CD4-positive, alpha-beta T cell (primary cell): ENCODE results near the gene PKP4. TPM values are rescaled to one million over a fixed set of nuclear protein-coding genes. Genes with fewer than 3 reads are reported as not detected.

ENCODE experiments used
- ATAC-seq: fragments of 200-7000 bp; cut with Tn5 transposase; one replicate; pipeline ENCODE4 v1.10.0; 2022; ENCODE audit warnings: mild to moderate bottlenecking; ENCODE audit not compliant: poor library complexity
- CTCF ChIA-PET: fragments of 350-600 bp; sonication (Branson Sonifier 250); formaldehyde crosslinking; loops from one replicate; lab custom pipeline; 2021; ENCODE audit warnings: antibody characterized with exemption, inconsistent platforms; lab: Charles Lee
- POLR2A ChIA-PET: fragments of 350-600 bp; sonication (Branson Sonifier 250); formaldehyde crosslinking; loops from one replicate; lab custom pipeline; 2021; ENCODE audit warnings: antibody characterized with exemption, inconsistent platforms; lab: Charles Lee
- DNase-seq, 14 experiments: peaks; one replicate each; pipeline ENCODE4 v3.0.0-alpha.2; 2013 to 2020; ENCODE audit warnings: mixed read lengths in 2 of 14
- H3K27ac ChIP-seq, 2 donors: one replicate each; pipeline versions ENCODE4 v1.5.1 to v1.7.0; 2013; ENCODE audit warnings: low read length in 2 of 2, low read depth in 1 of 2, mild to moderate bottlenecking in 1 of 2
- H3K27me3 ChIP-seq, 2 experiments: 1 replicate in 1 of 2; 2 replicates in 1 of 2; pipeline versions ENCODE4 v1.6.1 to v1.7.0; 2013; ENCODE audit warnings: low read length in 2 of 2, control low read depth in 1 of 2, mild to moderate bottlenecking in 1 of 2, moderate library complexity in 1 of 2; ENCODE audit not compliant: insufficient read depth in 2 of 2, control insufficient read depth in 1 of 2
- H3K36me3 ChIP-seq: one replicate; pipeline ENCODE4 v1.6.1; 2013; ENCODE audit warnings: low read length, control low read depth; ENCODE audit not compliant: insufficient read depth
- H3K4me1 ChIP-seq: one replicate; pipeline ENCODE4 v1.6.1; 2013; ENCODE audit warnings: low read length, control low read depth; ENCODE audit not compliant: insufficient read depth
- H3K4me3 ChIP-seq: one replicate; pipeline ENCODE4 v1.5.1; 2013; ENCODE audit warnings: mild to moderate bottlenecking, low read length, moderate library complexity
- H3K9me3 ChIP-seq, 2 experiments: 1 replicate in 1 of 2; 2 replicates in 1 of 2; pipeline versions ENCODE4 v1.6.1 to v1.7.0; 2013; ENCODE audit warnings: low read length in 2 of 2, mild to moderate bottlenecking in 2 of 2, control low read depth in 1 of 2, moderate library complexity in 1 of 2; ENCODE audit not compliant: control insufficient read depth in 1 of 2, insufficient read depth in 1 of 2
- H3K27ac Mint-ChIP-seq: one replicate; pipeline ENCODE4 v1.8.0; 2020; ENCODE audit warnings: mixed read lengths
- H3K27me3 Mint-ChIP-seq: one replicate; pipeline ENCODE4 v1.8.0; 2021; ENCODE audit warnings: mixed read lengths
- H3K36me3 Mint-ChIP-seq: one replicate; pipeline ENCODE4 v1.8.0; 2021; ENCODE audit warnings: low read depth, mixed read lengths
- H3K4me1 Mint-ChIP-seq: one replicate; pipeline ENCODE4 v1.8.0; 2021; ENCODE audit warnings: low read depth, mixed read lengths
- H3K4me3 Mint-ChIP-seq: one replicate; pipeline ENCODE4 v1.8.0; 2020; ENCODE audit warnings: mild to moderate bottlenecking, mixed read lengths
- H3K9me3 Mint-ChIP-seq: one replicate; pipeline ENCODE4 v1.8.0; 2020; ENCODE audit warnings: mixed read lengths
- intact Hi-C, 2 experiments: fragments of 100-400 bp; cut with DNase I in 1 of 2; cut with micrococcal nuclease in 1 of 2; formaldehyde crosslinking; loops; one replicate each; pipeline versions ENCODE4 v1.15.1 to v1.9.0; 2023 to 2025; cut with DNase I, micrococcal nuclease
- total RNA-seq, 174 experiments: library from RNA in 2 of 174; stranded (reverse) in 2 of 174; gene quantifications; one replicate each; pipeline ENCODE4 v1.2.3 and lab custom pipeline; 2021 to 2026
- TF ChIP-seq, protein P1 (sequence below): fragments of 200-600 bp; IDR thresholded peaks from one replicate; pipeline ENCODE4 v1.8.0; 2022; ENCODE audit warnings: antibody characterized with exemption, mild to moderate bottlenecking

PKP4 gene
- total RNA-seq, 2 experiments from 2014 or later = 10.8 to 14.6 TPM

DNA sequence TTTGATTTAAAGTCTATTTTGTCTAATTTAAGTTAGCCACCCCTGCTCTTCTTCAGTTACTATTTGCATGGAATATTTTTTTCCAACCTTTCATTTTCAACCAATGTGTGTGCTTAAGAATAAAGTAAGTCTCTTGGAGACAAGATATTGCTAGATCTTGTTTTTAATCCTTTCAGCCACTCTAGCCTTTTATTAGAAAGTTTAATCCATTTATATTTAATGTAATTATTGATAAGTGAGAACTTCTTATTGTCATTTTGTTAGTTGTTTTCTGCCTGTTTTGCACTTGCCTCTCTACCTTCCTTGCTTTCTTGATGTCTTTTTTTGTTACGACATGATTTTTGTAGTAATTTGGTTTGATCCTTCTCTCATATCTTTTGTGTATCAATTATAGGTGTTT, 46.6 kb upstream of the PKP4 start:
- H3K4me1 Mint-ChIP-seq = no peaks in the 10 kb centered on the region
- no peak overlapping the region for H3K4me3 Mint-ChIP-seq
- Histone ChIP-seq H3K36me3 (no peaks in the 10 kb centered on the region), H3K4me3 (no peak overlapping the region), H3K27ac (no peak overlapping the region), H3K4me1 (no peaks in the 10 kb centered on the region), H3K27me3 (peaks cover 0 to 5% of the 10 kb centered on the region in 2 experiments), H3K9me3 (peaks cover 4 to 12% of the 10 kb centered on the region in 2 experiments)
- CTCF ChIA-PET = no interaction called here
- no peaks in the 10 kb centered on the region for H3K36me3 Mint-ChIP-seq
- H3K9me3 Mint-ChIP-seq = peaks cover 7% of the 10 kb centered on the region
- DNase-seq (no peak), ATAC-seq (no peak)
- intact Hi-C loops = no loop called here
- peaks cover 10% of the 10 kb centered on the region for H3K27me3 Mint-ChIP-seq
- H3K27ac Mint-ChIP-seq = no peak overlapping the region
- TF ChIP-seq, protein P1, sequence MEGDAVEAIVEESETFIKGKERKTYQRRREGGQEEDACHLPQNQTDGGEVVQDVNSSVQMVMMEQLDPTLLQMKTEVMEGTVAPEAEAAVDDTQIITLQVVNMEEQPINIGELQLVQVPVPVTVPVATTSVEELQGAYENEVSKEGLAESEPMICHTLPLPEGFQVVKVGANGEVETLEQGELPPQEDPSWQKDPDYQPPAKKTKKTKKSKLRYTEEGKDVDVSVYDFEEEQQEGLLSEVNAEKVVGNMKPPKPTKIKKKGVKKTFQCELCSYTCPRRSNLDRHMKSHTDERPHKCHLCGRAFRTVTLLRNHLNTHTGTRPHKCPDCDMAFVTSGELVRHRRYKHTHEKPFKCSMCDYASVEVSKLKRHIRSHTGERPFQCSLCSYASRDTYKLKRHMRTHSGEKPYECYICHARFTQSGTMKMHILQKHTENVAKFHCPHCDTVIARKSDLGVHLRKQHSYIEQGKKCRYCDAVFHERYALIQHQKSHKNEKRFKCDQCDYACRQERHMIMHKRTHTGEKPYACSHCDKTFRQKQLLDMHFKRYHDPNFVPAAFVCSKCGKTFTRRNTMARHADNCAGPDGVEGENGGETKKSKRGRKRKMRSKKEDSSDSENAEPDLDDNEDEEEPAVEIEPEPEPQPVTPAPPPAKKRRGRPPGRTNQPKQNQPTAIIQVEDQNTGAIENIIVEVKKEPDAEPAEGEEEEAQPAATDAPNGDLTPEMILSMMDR = no peak
- POLR2A ChIA-PET = no interaction called here

DNA sequence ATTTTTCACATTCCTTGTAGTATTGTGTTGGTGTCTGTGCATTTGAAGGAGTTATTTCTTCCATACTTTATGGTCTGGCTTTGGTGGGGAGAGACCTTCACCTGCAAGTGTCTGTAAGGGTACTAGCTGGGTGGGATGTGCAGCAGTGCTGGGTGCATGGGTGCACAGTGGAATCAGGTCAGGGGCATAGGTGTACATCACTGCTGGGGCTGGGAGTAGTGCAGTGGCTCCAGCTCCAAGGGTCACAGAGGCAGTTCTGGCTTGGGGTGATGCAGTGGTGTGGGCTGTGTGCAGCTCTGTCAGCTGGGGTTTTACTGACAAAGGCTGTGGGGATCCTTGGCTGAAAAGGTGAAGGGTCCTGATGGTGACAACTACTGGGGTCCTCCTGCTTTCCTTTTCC, 45.0 kb upstream of the PKP4 start:
- H3K27ac Mint-ChIP-seq = no peak overlapping the region
- H3K4me3 Mint-ChIP-seq = no peak overlapping the region
- Histone ChIP-seq H3K4me3 (no peak overlapping the region), H3K4me1 (no peaks in the 10 kb centered on the region), H3K27ac (no peak overlapping the region), H3K27me3 (peaks cover 0 to 5% of the 10 kb centered on the region in 2 experiments), H3K36me3 (no peaks in the 10 kb centered on the region), H3K9me3 (peaks cover 11 to 24% of the 10 kb centered on the region in 2 experiments)
- ChIA-PET CTCF (no interaction called here), POLR2A (no interaction called here)
- DNase-seq = no peak
- H3K27me3 Mint-ChIP-seq = peaks cover 15% of the 10 kb centered on the region
- no peaks in the 10 kb centered on the region for H3K36me3 Mint-ChIP-seq
- ATAC-seq = no peak
- H3K4me1 Mint-ChIP-seq = no peaks in the 10 kb centered on the region
- TF ChIP-seq, protein P1 = no peak
- intact Hi-C loops = no loop called here
- H3K9me3 Mint-ChIP-seq = peaks cover 12% of the 10 kb centered on the region

DNA sequence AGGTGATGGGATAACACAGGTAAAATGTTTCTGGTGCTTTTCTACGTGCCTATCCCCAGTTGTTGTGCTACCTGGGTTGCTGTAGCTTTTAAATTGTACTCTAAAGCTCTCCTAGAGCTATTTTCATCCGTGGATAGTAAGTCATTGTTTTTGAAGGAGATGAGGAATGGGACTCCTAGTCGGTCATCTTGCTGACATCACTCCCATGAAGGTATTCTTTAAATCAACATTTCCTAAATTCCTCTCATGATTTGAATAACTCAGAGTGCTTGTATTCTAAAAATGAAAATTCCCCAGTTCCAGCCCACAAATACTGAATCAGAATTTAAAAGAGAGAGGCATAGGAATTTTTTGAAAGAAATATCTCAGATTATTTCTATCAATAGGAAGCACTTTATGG, 44.5 kb upstream of the PKP4 start:
- DNase-seq (no peak), ATAC-seq (no peak)
- H3K27ac Mint-ChIP-seq = no peak overlapping the region
- H3K27me3 Mint-ChIP-seq = peaks cover 15% of the 10 kb centered on the region
- peaks cover 11 to 24% of the 10 kb centered on the region in 2 experiments for H3K9me3 ChIP-seq
- no peak overlapping the region for H3K4me3 Mint-ChIP-seq
- no peaks in the 10 kb centered on the region for H3K4me1 Mint-ChIP-seq
- no peak overlapping the region for H3K4me3 ChIP-seq
- no peaks in the 10 kb centered on the region for H3K36me3 ChIP-seq
- CTCF ChIA-PET = no interaction called here
- TF ChIP-seq, protein P1 = no peak
- intact Hi-C loops = no loop called here
- POLR2A ChIA-PET = no interaction called here
- no peaks in the 10 kb centered on the region for H3K4me1 ChIP-seq
- no peaks in the 10 kb centered on the region for H3K36me3 Mint-ChIP-seq
- peaks cover 13% of the 10 kb centered on the region for H3K9me3 Mint-ChIP-seq
- no peak overlapping the region for H3K27ac ChIP-seq
- H3K27me3 ChIP-seq = peaks cover 0 to 5% of the 10 kb centered on the region in 2 experiments
